NCI-H187 (cell line): Measurements from ENCODE around the gene KAZN.

Experiments
- DNase-seq, 2 experiments: peaks; one replicate each; lab custom pipeline; 2025; lab: John Stamatoyannopoulos, UW

The KAZN gene

DNA sequence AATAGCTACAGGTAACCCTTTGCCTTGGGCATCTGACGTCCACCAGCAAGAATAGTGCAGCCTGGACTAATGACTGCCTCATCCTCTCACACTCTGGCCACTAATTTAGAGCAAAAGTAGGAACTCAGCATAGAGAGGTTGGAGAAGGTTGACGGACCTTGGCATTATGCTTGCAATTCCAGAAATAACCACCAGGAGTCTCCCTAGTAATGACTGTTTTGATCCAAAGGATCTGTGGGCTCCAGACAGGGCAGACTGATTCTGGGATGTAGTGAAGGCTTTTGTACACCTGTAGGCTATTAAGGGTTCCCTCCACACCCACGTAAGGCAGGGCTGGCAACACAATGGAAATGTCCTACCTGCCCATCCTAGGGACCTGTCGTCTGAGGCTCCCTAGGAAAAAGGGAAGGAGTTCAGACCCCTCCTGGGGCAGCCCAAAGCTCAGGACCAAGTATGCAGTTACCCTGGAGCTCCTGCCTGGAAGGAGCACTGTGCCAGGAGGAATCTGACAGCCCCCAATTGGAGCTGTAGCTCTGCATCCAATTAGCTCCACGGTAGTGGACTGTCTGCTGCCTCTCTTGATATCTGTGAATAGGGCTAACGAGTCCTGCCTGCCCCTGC lies 464.1 kb downstream of the KAZN start:
- no peak for DNase-seq

DNA sequence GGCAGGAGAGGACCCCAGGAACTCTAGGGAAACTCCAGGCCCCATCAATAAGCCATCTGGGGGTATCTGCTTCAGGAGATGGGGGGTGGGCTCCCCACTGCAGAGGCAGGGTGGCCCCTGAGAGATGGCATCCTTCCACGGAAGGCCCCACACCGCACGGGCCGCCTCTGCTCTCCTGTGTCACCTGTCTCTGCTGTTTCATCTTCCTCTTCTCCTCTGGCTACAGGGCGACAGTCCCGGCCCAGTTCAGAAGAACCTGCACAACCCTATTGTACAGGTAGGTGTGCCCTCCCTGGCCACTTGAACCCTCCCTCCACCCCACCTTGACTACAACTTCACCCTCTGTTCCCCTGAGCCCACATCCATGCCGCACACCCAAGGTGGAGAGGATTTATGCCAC lies 464.9 kb downstream of the KAZN start:
- DNase-seq, result no peak

DNA sequence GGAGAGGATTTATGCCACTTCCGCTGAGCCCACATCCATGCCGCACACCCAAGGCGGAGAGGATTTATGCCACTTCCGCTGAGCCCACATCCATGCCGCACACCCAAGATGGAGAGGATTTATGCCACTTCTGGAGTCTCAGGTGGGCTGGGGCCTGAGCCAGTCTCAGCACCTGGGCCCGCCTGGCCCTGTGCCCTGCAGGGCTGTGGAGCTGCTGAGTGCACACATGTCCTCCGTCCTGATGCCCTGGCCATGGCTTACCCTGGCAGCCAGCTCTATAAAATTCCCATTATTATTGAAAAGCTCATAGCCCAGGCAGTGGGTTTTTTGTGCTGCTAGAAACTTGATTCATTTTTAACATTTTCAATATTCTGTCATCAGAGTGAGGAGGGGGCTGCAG lies 465.3 kb downstream of the KAZN start:
- DNase-seq, result no peak

DNA sequence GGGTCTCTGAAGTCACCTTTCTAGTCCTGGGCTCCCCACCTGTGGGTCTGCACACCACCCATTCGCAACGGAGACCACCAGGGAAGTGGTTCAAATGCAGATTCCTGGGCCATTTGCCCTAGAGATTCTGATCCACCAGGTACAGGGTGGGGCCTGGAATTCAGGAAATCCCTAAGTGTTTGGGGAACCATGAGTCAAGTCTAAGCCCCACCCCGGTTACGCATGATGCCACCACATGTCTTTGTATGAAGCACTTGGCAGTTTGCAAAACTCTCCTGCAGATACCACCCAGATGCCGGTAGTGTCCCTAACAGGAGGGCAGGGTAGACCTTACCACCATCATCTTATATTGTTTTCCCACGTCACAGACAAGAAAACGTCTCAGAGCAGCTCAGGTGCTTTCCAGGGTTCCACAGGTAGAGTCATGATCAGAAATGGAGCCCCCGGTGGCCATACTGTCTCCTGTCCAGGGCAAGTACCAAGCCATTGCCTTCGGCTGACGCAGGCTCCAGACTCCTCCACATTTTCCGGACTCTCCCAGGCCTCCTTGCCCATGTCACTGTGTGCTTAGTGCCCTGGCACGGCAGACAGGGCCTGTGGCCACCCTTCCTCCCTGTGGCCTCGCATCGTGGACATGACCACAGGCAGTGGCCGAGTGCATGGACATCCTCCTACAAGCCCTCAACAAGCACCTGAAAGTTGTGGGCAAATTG lies 465.9 kb downstream of the KAZN start:
- DNase-seq, result no peak

DNA sequence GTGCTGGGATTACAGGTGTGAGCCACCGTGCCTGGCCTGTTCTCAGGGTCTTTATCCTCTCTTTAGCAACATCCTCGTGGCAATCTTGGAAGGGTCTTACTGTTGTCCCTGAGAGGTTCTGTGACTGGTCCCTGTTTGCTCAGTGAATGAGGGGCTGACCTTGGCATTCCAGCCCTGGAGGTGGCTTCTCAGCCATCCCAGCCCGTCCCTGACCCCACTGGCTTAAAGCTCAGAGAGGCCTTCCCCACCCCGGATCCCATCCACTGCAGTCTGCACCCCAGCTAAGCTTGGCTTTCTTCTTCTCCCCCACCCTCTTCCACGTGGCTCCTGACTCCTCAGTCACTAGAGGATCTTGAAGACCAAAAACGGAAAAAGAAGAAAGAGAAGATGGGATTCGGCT lies 466.8 kb downstream of the KAZN start:
- no peak for DNase-seq

DNA sequence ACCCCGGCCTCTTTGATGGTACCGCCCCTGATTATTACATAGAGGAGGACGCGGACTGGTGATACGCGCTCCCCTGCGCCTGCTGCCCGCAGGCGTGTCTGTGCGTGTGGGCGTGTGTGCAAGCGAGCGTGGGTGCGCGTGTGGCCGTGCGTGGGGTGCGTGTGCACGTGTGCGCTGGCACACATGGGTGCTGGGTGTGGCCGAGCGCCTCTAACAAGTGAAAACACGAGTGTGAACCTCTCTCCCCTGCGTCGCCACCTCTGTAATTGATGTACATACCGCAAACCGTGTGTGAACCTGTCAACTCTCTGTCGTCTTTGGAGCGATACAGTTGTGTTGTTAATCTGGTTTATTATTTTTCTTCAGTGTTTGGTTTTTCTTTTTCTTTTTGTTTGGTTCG lies 467.3 kb downstream of the KAZN start:
- DNase-seq, result no peak

DNA sequence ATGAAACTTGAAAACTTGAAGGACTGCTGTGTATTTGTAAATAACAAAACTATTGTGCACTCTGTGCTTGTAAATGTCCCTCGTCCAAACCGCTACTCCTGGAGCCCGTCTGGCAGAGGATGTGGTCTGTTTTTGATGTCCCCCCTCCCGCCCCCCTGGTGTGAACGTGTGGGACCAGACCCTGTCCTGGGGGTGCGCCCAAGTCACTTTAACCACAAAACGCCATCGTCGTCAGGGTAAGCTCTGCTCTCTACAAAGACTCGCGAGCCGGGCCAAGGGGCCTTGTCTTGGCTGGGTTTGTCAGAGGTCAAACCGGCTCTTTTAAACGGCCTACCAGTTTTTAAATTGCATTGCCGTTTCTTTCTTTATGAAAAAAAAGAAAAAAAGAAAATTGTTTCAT lies 467.7 kb downstream of the KAZN start:
- no peak for DNase-seq

DNA sequence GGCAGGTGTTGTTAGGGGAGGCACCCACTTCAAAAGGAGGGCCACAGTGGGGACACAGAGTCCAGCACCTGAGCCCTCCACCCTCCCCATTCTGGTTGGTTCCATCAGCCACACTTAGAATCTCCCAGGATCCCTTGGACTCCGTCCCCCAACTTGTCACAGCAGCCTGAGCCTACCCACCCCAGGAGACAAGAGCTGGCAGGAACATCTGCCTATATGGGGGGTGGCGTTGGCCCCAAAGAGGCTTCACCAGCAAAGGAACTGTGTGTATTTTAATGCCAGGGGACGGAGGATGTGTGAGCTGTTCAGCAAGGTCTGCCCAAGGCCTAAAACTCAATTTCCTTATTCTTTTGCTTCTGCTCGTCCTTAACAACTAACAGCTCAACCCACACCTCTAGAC lies 468.7 kb downstream of the KAZN start:
- no peak for DNase-seq

DNA sequence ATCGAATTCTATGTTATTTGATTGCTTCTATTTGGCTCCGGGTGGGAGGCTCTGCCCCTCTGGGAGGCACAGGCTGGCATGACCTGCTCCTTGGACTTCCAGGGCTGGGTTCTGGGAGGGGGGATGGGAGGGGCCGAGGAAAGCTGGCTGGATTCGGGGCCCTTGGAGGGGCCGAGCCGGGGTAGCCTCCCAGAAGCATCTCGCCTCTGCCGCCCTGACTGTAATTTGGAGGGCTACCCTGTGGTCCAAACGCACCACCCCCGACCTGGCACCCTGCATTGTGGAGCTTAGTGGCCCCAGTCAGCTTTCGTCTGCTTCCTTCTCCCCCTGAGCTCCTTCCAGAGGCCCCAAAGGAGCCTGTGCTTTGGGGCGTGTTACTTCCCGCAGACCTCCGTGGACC lies 469.7 kb downstream of the KAZN start:
- no peak for DNase-seq

DNA sequence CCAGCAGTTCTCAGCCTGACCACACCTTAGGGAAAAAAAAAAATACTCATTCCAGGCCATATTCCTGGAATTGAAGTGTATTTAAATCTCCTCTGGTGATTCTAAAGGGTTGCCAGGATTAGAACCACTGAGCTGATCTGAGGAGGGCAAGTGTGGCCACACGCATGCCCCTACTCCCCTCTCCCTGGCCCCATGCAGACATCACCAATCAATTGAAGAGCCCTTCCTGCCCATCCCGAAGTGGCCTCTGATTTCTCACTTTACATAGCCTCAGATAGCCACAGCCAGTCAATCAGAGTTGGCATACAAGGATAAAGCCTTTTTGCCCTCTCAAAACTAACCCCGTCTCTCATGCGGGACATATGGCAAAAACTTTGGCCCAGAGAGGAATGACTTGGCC lies 470.5 kb downstream of the KAZN start:
- no peak for DNase-seq

DNA sequence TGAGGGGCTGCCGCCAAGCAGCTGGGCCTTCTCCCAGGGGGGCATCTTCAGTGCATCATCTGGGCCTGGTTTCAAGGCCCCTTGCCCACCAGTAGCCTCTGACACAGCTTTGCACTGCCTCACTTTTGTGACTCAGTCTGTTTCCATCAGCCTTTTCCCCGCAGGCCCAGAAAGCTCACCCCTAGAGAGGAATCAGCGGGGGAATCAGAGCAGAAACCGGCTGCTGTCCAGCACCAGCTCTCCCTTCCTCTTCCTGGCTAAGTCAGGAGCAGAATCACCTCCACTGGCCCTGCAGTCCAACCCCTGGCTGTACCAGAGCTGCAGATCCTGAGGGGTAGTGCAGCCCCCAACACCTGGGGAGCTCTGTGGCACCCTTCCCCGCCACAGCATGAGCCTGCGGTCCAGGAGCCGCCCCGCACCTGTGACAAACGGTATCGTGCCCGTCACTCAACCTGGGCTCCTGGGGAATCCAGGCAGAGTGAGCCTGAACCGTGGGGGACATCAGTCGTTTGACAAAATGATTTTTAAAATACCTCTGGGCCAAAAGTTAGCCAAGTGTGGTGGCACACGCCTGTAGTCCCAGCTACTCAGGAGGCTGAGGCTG lies 471.8 kb downstream of the KAZN start:
- no peak for DNase-seq

DNA sequence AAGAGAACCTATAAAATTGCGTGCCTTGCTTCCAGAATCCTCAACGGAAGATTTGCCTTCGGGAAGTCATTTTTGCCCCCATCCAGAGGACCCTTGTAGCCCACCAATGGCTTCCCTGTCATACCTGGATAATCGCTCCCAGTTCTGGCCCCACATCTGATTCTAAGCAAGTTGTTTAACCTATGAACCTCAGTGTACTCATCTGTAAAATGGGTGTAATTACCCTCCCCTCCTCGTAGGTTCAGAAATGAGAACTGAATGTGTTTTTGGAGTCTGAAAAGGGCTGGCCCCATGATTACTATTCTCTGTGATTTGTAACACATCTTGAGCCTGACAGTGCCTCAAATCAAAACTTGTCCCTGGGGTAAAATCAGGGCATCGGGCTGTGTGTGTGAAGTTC lies 473.5 kb downstream of the KAZN start:
- no peak for DNase-seq

DNA sequence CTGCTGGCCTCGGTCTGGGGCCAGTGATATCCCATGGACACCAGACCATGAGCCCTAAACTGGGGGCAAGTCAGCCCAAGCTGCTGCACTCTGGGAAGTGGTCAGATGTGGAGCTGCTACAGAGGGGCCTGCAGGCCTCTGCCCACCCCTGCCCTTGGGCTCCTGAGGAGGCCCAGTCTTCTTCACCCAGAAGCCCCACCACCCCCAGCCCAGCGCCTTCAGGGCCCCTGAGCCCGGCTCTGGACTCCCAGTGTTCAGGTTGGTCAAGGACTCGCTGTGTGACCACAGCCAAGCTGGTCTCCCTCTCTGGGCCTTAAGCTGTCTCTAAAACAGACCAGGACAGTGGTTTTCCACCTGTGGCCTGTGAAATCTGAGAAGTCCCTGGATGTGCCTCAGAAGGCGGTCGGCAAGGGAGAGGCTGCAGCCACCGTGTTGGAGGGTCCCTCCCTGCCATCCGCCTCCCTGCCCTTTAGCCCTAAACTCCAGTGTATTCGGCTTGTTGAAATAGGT lies 475.4 kb downstream of the KAZN start:
- DNase-seq, result no peak

DNA sequence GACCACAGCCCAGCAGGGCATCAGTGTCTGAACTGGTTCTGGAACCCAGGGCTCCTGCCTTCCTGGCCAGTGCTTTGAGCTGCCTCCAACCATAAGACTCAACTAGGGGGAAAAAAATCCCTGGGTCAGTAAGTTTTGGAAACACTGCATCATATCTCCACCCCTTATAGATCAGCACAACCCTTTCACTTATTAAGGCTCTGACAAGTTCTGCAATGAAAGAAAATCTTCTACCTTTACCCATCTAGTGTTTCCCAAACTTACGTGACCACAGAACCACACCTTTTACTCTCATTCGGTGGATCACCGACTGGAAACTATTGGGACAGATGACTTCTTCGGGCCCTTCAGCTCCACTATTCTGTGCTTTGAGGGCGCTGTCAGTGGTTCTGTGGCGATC lies 476.7 kb downstream of the KAZN start:
- DNase-seq, result no peak

DNA sequence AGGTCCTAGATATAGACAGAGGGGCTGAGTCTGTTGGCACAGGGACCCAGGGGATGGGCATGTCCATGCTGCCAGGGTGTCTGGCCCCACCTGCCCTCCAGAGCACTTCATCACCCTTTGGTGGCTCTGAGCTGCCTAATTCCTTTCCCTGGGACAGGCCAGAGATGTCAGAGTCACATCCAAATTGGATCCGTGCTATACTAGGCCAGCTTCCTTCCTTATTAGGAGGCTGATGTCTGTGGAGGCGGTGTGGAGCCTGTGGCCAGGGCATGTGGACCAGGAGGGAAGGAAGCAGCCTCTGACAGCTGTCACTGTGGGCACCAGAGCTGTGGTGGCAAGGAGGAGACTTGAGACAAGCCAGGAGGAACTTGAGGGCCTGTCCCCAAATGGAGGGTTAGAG lies 477.3 kb downstream of the KAZN start:
- no peak for DNase-seq

DNA sequence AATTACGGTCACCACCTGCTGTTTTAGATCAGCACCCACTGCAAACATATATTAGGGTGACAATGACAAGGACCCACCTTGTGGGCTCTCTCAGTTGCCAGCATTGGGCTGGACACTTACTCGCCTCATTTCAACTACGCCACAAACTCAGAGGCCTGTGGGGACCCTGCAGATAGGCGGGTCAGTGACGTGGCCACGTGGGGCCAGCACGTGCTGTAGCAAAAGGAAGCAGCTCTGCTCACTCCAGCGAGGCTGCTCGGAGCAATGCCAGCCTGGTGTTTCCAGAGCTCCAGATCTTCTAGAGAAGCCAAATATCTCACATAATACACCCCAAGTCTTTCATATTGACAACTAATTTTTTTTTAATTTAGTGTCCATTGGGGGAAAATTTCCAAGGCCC lies 478.3 kb downstream of the KAZN start:
- no peak for DNase-seq

DNA sequence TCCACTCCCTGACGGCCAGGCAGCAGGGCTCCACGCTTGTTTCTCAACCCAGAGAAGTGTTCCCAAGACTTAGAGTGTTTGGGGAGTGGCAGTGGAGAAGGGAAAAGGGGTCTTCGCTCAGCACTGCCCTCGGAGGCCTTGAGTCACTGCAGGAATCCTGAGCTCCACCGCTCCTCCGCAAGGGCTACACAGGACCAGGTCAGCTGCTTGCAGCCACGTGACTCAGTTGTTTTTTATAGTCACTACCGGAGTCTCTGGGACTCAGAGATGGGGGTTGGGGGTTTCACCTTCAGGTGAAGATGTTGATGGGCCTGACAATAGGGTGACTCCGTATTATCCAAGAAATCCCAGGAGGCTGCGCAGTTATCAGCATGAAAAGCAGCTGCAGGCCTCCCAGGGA lies 478.9 kb downstream of the KAZN start:
- DNase-seq, result no peak

DNA sequence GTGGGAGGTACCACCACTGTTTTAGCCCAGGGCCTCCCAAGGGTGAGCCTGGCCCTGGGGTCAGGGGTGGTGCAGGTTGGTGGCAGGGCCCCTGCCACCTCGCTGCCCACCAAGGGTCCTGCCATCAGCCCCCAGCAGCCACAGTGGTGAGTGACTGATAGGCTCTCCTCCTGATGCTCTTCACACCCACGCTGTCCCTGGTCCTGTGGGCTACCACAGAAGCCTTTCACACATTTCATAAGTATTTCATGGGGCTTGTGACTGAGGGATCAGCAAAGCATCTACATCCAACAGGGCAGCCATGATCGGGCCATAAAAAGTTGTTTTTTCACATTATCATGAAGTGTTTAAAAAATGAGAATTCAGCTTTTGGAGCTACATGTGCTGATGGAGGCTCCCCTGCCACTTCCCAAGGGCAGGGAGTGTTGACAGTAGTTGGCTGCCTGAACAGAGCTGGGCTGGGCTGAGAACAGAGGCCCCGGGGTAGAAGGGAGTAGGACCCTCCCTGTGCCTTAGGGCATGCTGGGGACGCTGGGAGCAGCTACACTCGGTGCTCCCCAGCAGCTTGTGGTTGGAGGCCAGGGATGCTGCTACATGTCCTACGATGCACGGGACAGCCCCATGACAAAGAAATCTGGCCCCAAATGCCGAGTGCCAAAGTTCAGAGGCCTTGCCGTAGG lies 482.0 kb downstream of the KAZN start:
- no peak for DNase-seq

DNA sequence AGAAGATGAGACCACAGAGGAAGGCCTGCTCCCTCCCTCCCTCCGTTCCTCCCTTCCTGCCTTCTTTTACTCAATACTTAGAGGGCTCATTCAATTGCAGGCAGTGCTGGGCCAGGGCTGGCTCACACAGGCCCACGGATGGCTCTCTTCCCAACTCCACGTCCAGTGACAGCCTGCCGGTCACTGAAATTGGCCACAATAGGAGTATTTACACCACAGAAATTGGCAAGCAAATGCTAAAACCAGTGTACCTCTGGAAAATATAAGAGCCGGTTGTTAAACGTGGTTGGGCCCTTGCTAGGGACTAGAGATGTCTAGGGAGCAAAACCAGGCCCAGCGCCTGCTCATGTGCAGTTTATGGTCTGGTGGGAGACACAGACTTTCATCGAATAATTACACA lies 482.6 kb downstream of the KAZN start:
- DNase-seq, result no peak

DNA sequence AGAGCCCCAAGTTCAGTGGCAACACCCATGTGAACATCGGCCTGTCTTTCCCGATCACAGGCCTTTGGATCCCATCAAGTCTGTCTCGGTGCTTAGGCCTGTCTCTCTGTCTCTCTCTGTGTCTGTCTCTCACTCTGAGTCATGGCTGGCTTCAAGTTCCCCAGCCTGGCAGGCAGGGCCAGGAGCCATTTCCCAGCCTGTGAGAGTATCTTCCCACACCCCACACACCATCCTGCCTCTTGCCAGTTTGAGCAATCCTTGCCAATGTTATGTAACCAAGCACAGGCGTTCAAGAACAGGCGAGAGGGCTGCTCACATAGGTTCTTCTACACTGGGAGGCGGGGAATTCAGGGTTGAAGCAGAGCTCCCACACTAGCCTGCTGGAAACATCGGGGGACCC lies 485.1 kb downstream of the KAZN start:
- no peak for DNase-seq

DNA sequence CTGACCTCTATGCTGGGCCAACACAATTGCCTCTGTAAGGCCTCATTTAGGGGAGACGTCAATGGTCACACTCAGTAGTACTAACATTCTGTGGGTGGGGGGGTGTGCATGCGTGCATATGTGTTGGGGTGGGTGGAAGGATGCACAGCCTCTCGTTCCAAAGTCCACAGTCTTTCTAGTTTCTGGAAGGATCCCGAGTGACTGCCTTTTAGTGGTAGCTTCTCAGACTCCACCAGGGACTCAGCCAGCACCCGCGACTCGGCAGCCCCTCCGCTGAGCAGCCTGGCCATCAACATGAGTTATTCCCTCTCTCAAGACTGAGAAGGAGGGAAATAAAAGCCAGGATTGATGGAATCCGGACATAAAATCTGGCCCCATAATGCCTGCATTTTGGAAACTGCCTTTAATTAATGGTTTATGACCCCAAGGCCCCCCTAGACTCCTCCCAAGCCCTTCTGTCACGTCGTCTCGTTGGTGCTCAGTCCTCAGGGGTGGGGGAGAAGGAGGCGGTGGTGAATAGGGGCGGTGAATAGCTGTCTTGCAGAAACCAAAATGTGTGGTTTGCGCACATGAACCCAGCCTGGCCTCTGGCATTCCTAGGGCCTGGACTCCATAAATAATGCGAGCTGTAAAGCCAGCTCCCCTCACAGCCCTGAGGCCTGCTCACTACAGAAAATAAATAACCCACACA lies 489.9 kb downstream of the KAZN start:
- DNase-seq, result no peak

DNA sequence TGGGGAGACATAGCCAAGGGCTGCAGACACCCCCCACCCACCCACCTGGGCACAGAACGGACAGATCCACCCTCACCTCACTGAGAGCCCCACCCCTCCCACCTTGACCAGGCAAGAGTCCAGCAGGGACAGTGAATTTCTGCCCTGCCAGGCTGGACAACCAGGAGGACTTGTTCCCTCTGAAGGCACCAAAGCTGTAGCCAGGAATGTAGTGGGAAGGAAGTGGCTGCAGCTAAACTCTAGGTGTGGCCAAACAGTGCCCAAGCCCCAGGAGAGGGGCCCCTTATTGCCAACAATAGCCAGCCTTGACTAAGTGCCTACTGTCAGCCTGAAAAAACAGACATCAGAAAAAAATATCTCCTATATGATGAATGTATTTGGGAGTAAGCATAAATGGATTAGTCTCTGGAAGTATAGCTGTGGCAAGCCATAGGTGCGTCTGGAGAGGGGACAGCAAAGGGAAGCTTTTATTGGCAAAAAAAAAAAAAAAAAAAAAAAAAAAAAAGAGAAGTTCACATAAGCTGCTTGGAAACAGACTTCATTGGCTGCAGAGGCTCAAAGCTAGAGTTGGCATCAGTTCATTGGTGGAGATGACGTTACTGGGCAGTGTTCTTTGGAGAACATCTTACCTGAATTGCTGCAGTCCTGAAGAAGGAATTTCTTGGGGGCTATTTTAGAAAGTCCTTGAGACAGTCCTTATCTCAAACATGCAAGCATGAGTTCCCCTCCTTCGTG lies 490.9 kb downstream of the KAZN start:
- DNase-seq, result no peak
